Activated T-cell treated with anti-CD3 and anti-CD28 coated beads, Interleukin-2, amount 50 U/mL, for 24 hours (primary cell): ENCODE data around the gene CNGA2.
"Not testable (repeated sequence)": the region's sequence is repeated elsewhere in the genome, so short reads cannot be mapped to it uniquely, and the experiment has no call there.

ENCODE experiments used
- DNase-seq: peaks from one replicate; pipeline ENCODE4 v3.0.0-alpha.2; 2020
- H3K27ac Mint-ChIP-seq: 2 replicates; pipeline ENCODE4 v1.8.0; 2020; ENCODE audit warnings: mild to moderate bottlenecking, mixed read lengths
- H3K27me3 Mint-ChIP-seq: 2 replicates; pipeline ENCODE4 v1.8.0; 2020; ENCODE audit warnings: mixed read lengths
- H3K36me3 Mint-ChIP-seq: 2 replicates; pipeline ENCODE4 v1.8.0; 2020; ENCODE audit warnings: low read depth, mixed read lengths
- H3K4me1 Mint-ChIP-seq: 2 replicates; pipeline ENCODE4 v1.8.0; 2020; ENCODE audit warnings: low read depth, mixed read lengths
- H3K4me3 Mint-ChIP-seq: 2 replicates; pipeline ENCODE4 v1.8.0; 2020; ENCODE audit warnings: mild to moderate bottlenecking, moderate library complexity, mixed read lengths
- H3K9me3 Mint-ChIP-seq: 2 replicates; pipeline ENCODE4 v1.8.0; 2020; ENCODE audit warnings: mixed read lengths

CNGA2 gene

GRCh38 chrX:151734446-151734845, at the start of gene CNGA2:
Gene CNGA2 (plus strand): TSS chrX:151734746. CDS start chrX:151738484, 3,738 bp downstream.
- no peaks in the 10 kb centered on the region for H3K4me1 Mint-ChIP-seq
- H3K27ac Mint-ChIP-seq: no peak within 1 kb of the TSS
- no peak for DNase-seq
- peaks cover 55% of the 10 kb centered on the region for H3K27me3 Mint-ChIP-seq
- no peak within 1 kb of the TSS for H3K4me3 Mint-ChIP-seq
- no peaks in the 10 kb centered on the region for H3K36me3 Mint-ChIP-seq
- H3K9me3 Mint-ChIP-seq: no peaks in the 10 kb centered on the region

GRCh38 chrX:151687635-151688034, 46.9 kb upstream of the CNGA2 start:
- Mint-ChIP-seq H3K27ac (no peak overlapping the region), H3K4me3 (no peak overlapping the region), H3K36me3 (no peaks in the 10 kb centered on the region), H3K9me3 (no peaks in the 10 kb centered on the region), H3K4me1 (no peaks in the 10 kb centered on the region), H3K27me3 (peaks cover 14% of the 10 kb centered on the region)
- DNase-seq: no peak

- Mint-ChIP-seq H3K27me3 (peaks cover 5% of the 10 kb centered on the region), H3K36me3 (no peaks in the 10 kb centered on the region), H3K4me1 (no peaks in the 10 kb centered on the region), H3K27ac (no peak overlapping the region), H3K4me3 (no peak overlapping the region), H3K9me3 (no peaks in the 10 kb centered on the region)
- DNase-seq: no peak
These were observed 45.9 kb upstream of the CNGA2 start for GRCh38 chrX:151688695-151689094.

GRCh38 chrX:151692825-151693224, 41.7 kb upstream of the CNGA2 start:
- no peak for DNase-seq
- peaks cover 1% of the 10 kb centered on the region for H3K4me1 Mint-ChIP-seq
- H3K9me3 Mint-ChIP-seq: no peaks in the 10 kb centered on the region
- no peak overlapping the region for H3K27ac Mint-ChIP-seq
- no peaks in the 10 kb centered on the region for H3K36me3 Mint-ChIP-seq
- peaks cover 17% of the 10 kb centered on the region for H3K27me3 Mint-ChIP-seq
- H3K4me3 Mint-ChIP-seq: no peak overlapping the region

- H3K27ac Mint-ChIP-seq: no peak overlapping the region
- H3K27me3 Mint-ChIP-seq: peaks cover 17% of the 10 kb centered on the region
- H3K36me3 Mint-ChIP-seq: no peaks in the 10 kb centered on the region
- H3K4me3 Mint-ChIP-seq: no peak overlapping the region
- H3K4me1 Mint-ChIP-seq: peaks cover 1% of the 10 kb centered on the region
- no peak for DNase-seq
- no peaks in the 10 kb centered on the region for H3K9me3 Mint-ChIP-seq
These were observed 40.4 kb upstream of the CNGA2 start for GRCh38 chrX:151694121-151694520.

- Mint-ChIP-seq H3K4me3 (no peak within 1 kb of the TSS), H3K9me3 (no peaks in the 10 kb centered on the region), H3K27me3 (peaks cover 17% of the 10 kb centered on the region), H3K4me1 (peaks cover 1% of the 10 kb centered on the region), H3K36me3 (no peaks in the 10 kb centered on the region), H3K27ac (no peak within 1 kb of the TSS)
- DNase-seq: no peak
These were observed 39.6 kb upstream of the CNGA2 start, which contains the start of gene PRRG3 for GRCh38 chrX:151694661-151695582. Gene PRRG3 (plus strand): TSS chrX:151695458. CDS start chrX:151698815, 3,357 bp downstream.

GRCh38 chrX:151695583-151696340, 38.8 kb upstream of the CNGA2 start:
- no peak for DNase-seq
- Mint-ChIP-seq H3K4me3 (no peak overlapping the region), H3K4me1 (peaks cover 1% of the 10 kb centered on the region), H3K36me3 (no peaks in the 10 kb centered on the region), H3K27ac (no peak overlapping the region), H3K9me3 (no peaks in the 10 kb centered on the region), H3K27me3 (peaks cover 17% of the 10 kb centered on the region)

GRCh38 chrX:151697082-151697481, 37.5 kb upstream of the CNGA2 start:
- H3K27me3 Mint-ChIP-seq: peaks cover 17% of the 10 kb centered on the region
- H3K36me3 Mint-ChIP-seq, H3K27ac Mint-ChIP-seq, H3K4me3 Mint-ChIP-seq, H3K9me3 Mint-ChIP-seq, H3K4me1 Mint-ChIP-seq, DNase-seq: not testable (repeated sequence)

GRCh38 chrX:151697522-151697921, 37.0 kb upstream of the CNGA2 start:
- DNase-seq: no peak
- Mint-ChIP-seq H3K4me1 (peaks cover 1% of the 10 kb centered on the region), H3K9me3 (no peaks in the 10 kb centered on the region), H3K4me3 (no peak overlapping the region), H3K36me3 (no peaks in the 10 kb centered on the region), H3K27me3 (peaks cover 17% of the 10 kb centered on the region), H3K27ac (no peak overlapping the region)

- no peaks in the 10 kb centered on the region for H3K36me3 Mint-ChIP-seq
- H3K4me1 Mint-ChIP-seq: peaks cover 1% of the 10 kb centered on the region
- H3K27me3 Mint-ChIP-seq: peaks cover 17% of the 10 kb centered on the region
- no peak overlapping the region for H3K27ac Mint-ChIP-seq
- no peaks in the 10 kb centered on the region for H3K9me3 Mint-ChIP-seq
- no peak overlapping the region for H3K4me3 Mint-ChIP-seq
- no peak for DNase-seq
These were observed 36.1 kb upstream of the CNGA2 start for GRCh38 chrX:151698485-151698884.

- Mint-ChIP-seq H3K27me3 (peaks cover 17% of the 10 kb centered on the region), H3K36me3 (no peaks in the 10 kb centered on the region), H3K27ac (no peak overlapping the region), H3K9me3 (no peaks in the 10 kb centered on the region), H3K4me1 (peaks cover 1% of the 10 kb centered on the region), H3K4me3 (no peak overlapping the region)
- no peak for DNase-seq
These were observed 34.8 kb upstream of the CNGA2 start for GRCh38 chrX:151699746-151700145.

- Mint-ChIP-seq H3K4me3 (no peak overlapping the region), H3K27me3 (peaks cover 14% of the 10 kb centered on the region), H3K9me3 (no peaks in the 10 kb centered on the region), H3K27ac (no peak overlapping the region), H3K4me1 (peaks cover 1% of the 10 kb centered on the region), H3K36me3 (no peaks in the 10 kb centered on the region)
- no peak for DNase-seq
These were observed 34.0 kb upstream of the CNGA2 start for GRCh38 chrX:151700581-151700980.

- H3K4me3 Mint-ChIP-seq: no peak overlapping the region
- H3K27me3 Mint-ChIP-seq: peaks cover 9% of the 10 kb centered on the region
- no peak overlapping the region for H3K27ac Mint-ChIP-seq
- no peak for DNase-seq
- no peaks in the 10 kb centered on the region for H3K4me1 Mint-ChIP-seq
- no peaks in the 10 kb centered on the region for H3K36me3 Mint-ChIP-seq
- no peaks in the 10 kb centered on the region for H3K9me3 Mint-ChIP-seq
These were observed 33.5 kb upstream of the CNGA2 start for GRCh38 chrX:151701071-151701470.

GRCh38 chrX:151701531-151701930, 33.0 kb upstream of the CNGA2 start:
- H3K4me3 Mint-ChIP-seq: no peak overlapping the region
- no peak overlapping the region for H3K27ac Mint-ChIP-seq
- peaks cover 6% of the 10 kb centered on the region for H3K27me3 Mint-ChIP-seq
- no peaks in the 10 kb centered on the region for H3K9me3 Mint-ChIP-seq
- no peaks in the 10 kb centered on the region for H3K36me3 Mint-ChIP-seq
- no peaks in the 10 kb centered on the region for H3K4me1 Mint-ChIP-seq
- DNase-seq: no peak
